ENCODE results near the gene RAB40C. TPM values are rescaled to one million over a fixed set of nuclear protein-coding genes. Genes with fewer than 3 reads are reported as not detected.

Gene RAB40C
- total and polyA plus RNA-seq, 2 experiments from 2014 or later = 30.2 to 32.7 TPM

GRCh38 chr16:583815-584591, 5.9 kb upstream of the RAB40C start:
- TF ChIP-seq CTCF (IDR thresholded peaks at IDR 0.05; ENCODE audit: poor library complexity) (no peak), EZH2phosphoT487 (IDR thresholded peaks at IDR 0.05; ENCODE audit: low read depth, severe bottlenecking, unreplicated experiment) (no peak), EZH2 (IDR thresholded peaks at IDR 0.05; ENCODE audit: borderline replicate concordance) (no peak)
- H3K27me3 ChIP-seq = no peaks in the 10 kb centered on the region
- H3K4me2 ChIP-seq = no peak overlapping the region
- peaks cover 17% of the 10 kb centered on the region for H3K79me2 ChIP-seq
- H3K36me3 ChIP-seq (replicated peaks; ENCODE audit: insufficient read depth, low read depth) = no peaks in the 10 kb centered on the region
- no peak overlapping the region for H3K27ac ChIP-seq
- H3K9me3 ChIP-seq (ENCODE audit: low read depth) = no peaks in the 10 kb centered on the region
- peaks cover 6% of the 10 kb centered on the region for H3K4me1 ChIP-seq (ENCODE audit: insufficient read depth)
- no peak overlapping the region for H3K4me3 ChIP-seq
- 65% methylated on average over 34 of the region's 38 CpGs for WGBS (ENCODE audit: low lambda C conversion rate, missing lambda C conversion rate)
- no peak for DNase-seq (ENCODE audit: low spot score)
- no peaks in the 10 kb centered on the region for H3K9me2 ChIP-seq (replicated peaks; ENCODE audit: insufficient read depth)
- H4K20me1 ChIP-seq (ENCODE audit: insufficient read depth, poor library complexity, severe bottlenecking) = no peaks in the 10 kb centered on the region
- H2AFZ ChIP-seq = no peak overlapping the region

GRCh38 chr16:585351-585750, 4.5 kb upstream of the RAB40C start:
- H4K20me1 ChIP-seq (ENCODE audit: insufficient read depth, poor library complexity, severe bottlenecking) = no peaks in the 10 kb centered on the region
- H3K4me3 ChIP-seq = no peak overlapping the region
- H3K4me2 ChIP-seq = no peak overlapping the region
- H3K36me3 ChIP-seq (replicated peaks; ENCODE audit: insufficient read depth, low read depth) = no peaks in the 10 kb centered on the region
- H3K4me1 ChIP-seq (ENCODE audit: insufficient read depth) = peaks cover 6% of the 10 kb centered on the region
- no peak for DNase-seq (ENCODE audit: low spot score)
- H2AFZ ChIP-seq = no peak overlapping the region
- 42% methylated on average over 10 of the region's 10 CpGs for WGBS (ENCODE audit: low lambda C conversion rate, missing lambda C conversion rate)
- no peaks in the 10 kb centered on the region for H3K9me2 ChIP-seq (replicated peaks; ENCODE audit: insufficient read depth)
- H3K27me3 ChIP-seq = no peaks in the 10 kb centered on the region
- no peaks in the 10 kb centered on the region for H3K9me3 ChIP-seq (ENCODE audit: low read depth)
- peaks cover 19% of the 10 kb centered on the region for H3K79me2 ChIP-seq
- H3K27ac ChIP-seq = no peak overlapping the region
- TF ChIP-seq EZH2 (IDR thresholded peaks at IDR 0.05; ENCODE audit: borderline replicate concordance) (no peak), EZH2phosphoT487 (IDR thresholded peaks at IDR 0.05; ENCODE audit: low read depth, severe bottlenecking, unreplicated experiment) (no peak), CTCF (IDR thresholded peaks at IDR 0.05; ENCODE audit: poor library complexity) (no peak)

DNA sequence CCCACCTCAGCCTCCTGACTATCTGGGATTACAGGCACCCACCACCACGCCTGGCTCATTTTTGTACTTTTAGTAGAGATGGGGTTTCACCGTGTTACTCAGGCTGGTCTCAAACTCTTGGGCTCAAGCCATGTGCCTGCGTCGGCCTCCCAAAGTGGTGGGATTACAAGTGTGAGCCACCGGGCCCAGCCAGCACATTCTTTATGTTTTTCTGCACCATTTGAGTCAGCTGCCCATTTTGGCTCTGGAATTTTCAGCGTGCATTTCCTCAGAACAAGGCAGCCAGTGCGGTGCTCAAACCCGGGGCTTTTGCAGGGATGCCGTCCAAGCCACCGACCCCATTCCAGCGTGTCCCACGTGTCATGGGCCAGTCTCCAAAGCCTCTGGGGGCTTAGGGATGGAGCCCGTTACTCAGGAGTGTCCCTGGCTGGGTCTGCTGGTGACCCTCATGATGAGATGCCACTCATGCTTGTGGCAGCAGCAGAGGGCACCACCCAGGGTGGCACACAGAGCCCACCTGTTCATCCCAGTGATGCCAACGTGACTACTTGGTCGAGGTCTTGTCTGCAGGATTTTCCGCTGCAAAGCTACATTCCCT, 3.7 kb upstream of the RAB40C start:
- no peak for DNase-seq (ENCODE audit: low spot score)
- Histone ChIP-seq H3K9me3 (ENCODE audit: low read depth) (no peaks in the 10 kb centered on the region), H3K4me1 (ENCODE audit: insufficient read depth) (peaks cover 10% of the 10 kb centered on the region), H3K4me3 (no peak overlapping the region), H4K20me1 (ENCODE audit: insufficient read depth, poor library complexity, severe bottlenecking) (peaks cover 8% of the 10 kb centered on the region), H3K36me3 (replicated peaks; ENCODE audit: insufficient read depth, low read depth) (no peaks in the 10 kb centered on the region), H3K9me2 (replicated peaks; ENCODE audit: insufficient read depth) (no peaks in the 10 kb centered on the region), H3K27ac (no peak overlapping the region), H3K27me3 (no peaks in the 10 kb centered on the region), H3K4me2 (no peak overlapping the region), H3K79me2 (peaks cover 27% of the 10 kb centered on the region), H2AFZ (no peak overlapping the region)
- TF ChIP-seq EZH2phosphoT487 (IDR thresholded peaks at IDR 0.05; ENCODE audit: low read depth, severe bottlenecking, unreplicated experiment) = no peak
- WGBS (ENCODE audit: low lambda C conversion rate, missing lambda C conversion rate) = 73% methylated on average over 16 of the region's 16 CpGs

Measured in hepatocyte (in vitro differentiated cells).